Measurements from ENCODE around the gene HRCT1.
A peak's percentile ranks its signal among the peaks of the same experiment; 100 is the strongest.

The HRCT1 gene

DNA sequence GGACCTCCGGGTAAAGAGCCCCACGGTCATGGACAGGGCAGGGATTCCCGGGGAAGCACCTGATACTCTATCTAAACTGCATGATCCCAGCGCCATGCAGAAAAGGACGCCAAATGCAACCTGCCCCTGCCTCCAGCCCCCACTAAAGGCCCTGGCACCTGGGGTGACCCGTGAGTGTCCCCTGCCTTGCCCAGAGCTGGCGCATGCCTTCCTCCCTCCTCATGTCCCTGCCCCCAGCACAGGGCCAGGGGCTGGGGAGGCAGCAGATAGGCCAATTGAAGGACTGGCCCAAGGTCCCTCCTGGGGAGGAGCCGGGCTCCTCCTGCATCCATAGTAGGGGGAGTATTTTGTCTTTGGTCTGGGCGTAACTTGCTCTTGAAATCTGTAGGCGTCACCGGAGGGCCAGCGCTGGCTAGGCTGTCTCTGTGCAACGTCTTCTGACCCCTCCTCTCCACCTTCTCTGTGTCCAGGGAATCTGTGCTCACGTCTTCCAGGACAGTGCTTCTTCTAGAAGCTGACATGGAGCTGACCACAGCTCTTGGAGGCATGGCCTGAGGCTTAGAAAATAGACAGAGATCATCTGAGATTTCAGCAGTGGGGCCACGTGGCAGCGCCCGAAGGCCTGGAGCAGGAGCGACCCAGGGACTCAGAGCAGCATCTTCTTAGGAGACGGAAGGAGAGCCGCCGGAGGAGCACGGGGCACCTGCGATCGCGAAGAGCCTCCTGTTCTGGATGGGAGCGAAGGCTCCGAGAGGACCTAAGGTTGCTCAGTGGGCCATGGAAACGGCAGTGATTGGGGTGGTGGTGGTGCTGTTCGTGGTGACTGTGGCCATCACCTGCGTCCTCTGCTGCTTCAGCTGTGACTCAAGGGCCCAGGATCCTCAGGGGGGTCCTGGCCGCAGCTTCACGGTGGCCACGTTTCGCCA is 3.9 kb downstream of the HRCT1 start:
- no peak overlapping the region for H3K9ac ChIP-seq (ENCODE audit: low read length)
- H3K27ac ChIP-seq (ENCODE audit: low read depth, low read length), result no peak overlapping the region
- H2AFZ ChIP-seq (ENCODE audit: low read depth, low read length, severe bottlenecking), result no peak overlapping the region

GRCh38 chr9:35910613-35911359 is 4.8 kb downstream of the HRCT1 start:
- Histone ChIP-seq H4K20me1 (ENCODE audit: low read depth, low read length) (no peaks in the 10 kb centered on the region), H3K79me2 (ENCODE audit: insufficient read depth, low read length) (no peaks in the 10 kb centered on the region), H2AFZ (ENCODE audit: low read depth, low read length, severe bottlenecking) (no peak overlapping the region), H3K27me3 (ENCODE audit: low read length) (no peaks in the 10 kb centered on the region), H3F3A (ENCODE audit: insufficient read depth) (no peaks in the 10 kb centered on the region), H3K4me3 (ENCODE audit: insufficient read depth, low read length, poor library complexity, severe bottlenecking) (no peak overlapping the region), H3K4me2 (ENCODE audit: low read depth, low read length, poor library complexity, severe bottlenecking) (no peak overlapping the region), H3K9me3 (ENCODE audit: insufficient read depth, low read length) (no peaks in the 10 kb centered on the region; the same call in 1 of the 2 replicates), H3K27ac (ENCODE audit: low read depth, low read length) (no peak overlapping the region), H3K36me3 (ENCODE audit: low read length) (no peaks in the 10 kb centered on the region), H3K9me2 (replicated peaks; ENCODE audit: insufficient read depth, low read length) (no peaks in the 10 kb centered on the region), H3K9ac (ENCODE audit: low read length) (no peak overlapping the region)
- TF ChIP-seq EZH2phosphoT487 (conservative IDR thresholded peaks at IDR 0.05; ENCODE audit: low read length) (no peak), CTCF (IDR thresholded peaks at IDR 0.05; ENCODE audit: insufficient read depth, low read length, poor library complexity, severe bottlenecking) (peak; percentile 52)

More for the DNA sequence above, 3.9 kb downstream of the HRCT1 start:
- Histone ChIP-seq H3K79me2 (ENCODE audit: insufficient read depth, low read length) (no peaks in the 10 kb centered on the region), H3F3A (ENCODE audit: insufficient read depth) (no peaks in the 10 kb centered on the region), H3K27me3 (ENCODE audit: low read length) (no peaks in the 10 kb centered on the region), H3K9me3 (ENCODE audit: insufficient read depth, low read length) (no peaks in the 10 kb centered on the region; the same call in 1 of the 2 replicates), H3K4me2 (ENCODE audit: low read depth, low read length, poor library complexity, severe bottlenecking) (no peak overlapping the region), H3K4me3 (ENCODE audit: insufficient read depth, low read length, poor library complexity, severe bottlenecking) (no peak overlapping the region), H3K9me2 (replicated peaks; ENCODE audit: insufficient read depth, low read length) (no peaks in the 10 kb centered on the region), H4K20me1 (ENCODE audit: low read depth, low read length) (no peaks in the 10 kb centered on the region), H3K36me3 (ENCODE audit: low read length) (no peaks in the 10 kb centered on the region)
- no peak for TF ChIP-seq EZH2phosphoT487 (conservative IDR thresholded peaks at IDR 0.05; ENCODE audit: low read length)
- TF ChIP-seq CTCF (IDR thresholded peaks at IDR 0.05; ENCODE audit: insufficient read depth, low read length, poor library complexity, severe bottlenecking), result no peak

DNA sequence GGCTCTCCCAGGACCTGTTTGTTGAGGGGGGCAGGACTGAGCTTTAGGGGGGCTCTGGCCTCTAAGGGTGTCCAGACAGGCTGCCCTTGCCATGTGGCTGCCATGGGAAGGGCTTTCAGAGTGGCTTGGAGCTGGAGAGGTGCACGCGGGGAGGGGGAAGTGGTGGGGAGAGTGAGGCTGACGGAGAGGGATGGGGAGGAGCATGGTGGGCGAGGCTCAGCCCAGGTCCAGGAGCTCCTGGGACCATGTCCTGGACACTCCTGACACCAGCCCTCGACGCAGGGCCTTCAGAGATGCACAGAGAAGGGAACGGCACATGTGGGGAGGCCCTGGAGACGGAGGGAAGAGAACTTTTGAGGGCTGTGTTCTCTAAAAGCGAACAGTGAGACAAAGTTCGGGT is 5.7 kb downstream of the HRCT1 start:
- Histone ChIP-seq H3K4me2 (ENCODE audit: low read depth, low read length, poor library complexity, severe bottlenecking) (no peak overlapping the region), H2AFZ (ENCODE audit: low read depth, low read length, severe bottlenecking) (no peak overlapping the region), H3K27me3 (ENCODE audit: low read length) (no peaks in the 10 kb centered on the region), H3K79me2 (ENCODE audit: insufficient read depth, low read length) (no peaks in the 10 kb centered on the region), H3K9ac (ENCODE audit: low read length) (no peak overlapping the region), H3K9me2 (replicated peaks; ENCODE audit: insufficient read depth, low read length) (no peaks in the 10 kb centered on the region), H3K36me3 (ENCODE audit: low read length) (no peaks in the 10 kb centered on the region), H3K27ac (ENCODE audit: low read depth, low read length) (no peak overlapping the region), H3F3A (ENCODE audit: insufficient read depth) (no peaks in the 10 kb centered on the region), H3K9me3 (ENCODE audit: insufficient read depth, low read length) (no peaks in the 10 kb centered on the region; the same call in 1 of the 2 replicates), H4K20me1 (ENCODE audit: low read depth, low read length) (no peaks in the 10 kb centered on the region), H3K4me3 (ENCODE audit: insufficient read depth, low read length, poor library complexity, severe bottlenecking) (no peak overlapping the region)
- TF ChIP-seq CTCF (IDR thresholded peaks at IDR 0.05; ENCODE audit: insufficient read depth, low read length, poor library complexity, severe bottlenecking) (no peak), EZH2phosphoT487 (conservative IDR thresholded peaks at IDR 0.05; ENCODE audit: low read length) (no peak)
